AG04449 (cell line): ENCODE data around the gene UST.
"Not testable (repeated sequence)": the region's sequence is repeated elsewhere in the genome, so short reads cannot be mapped to it uniquely, and the experiment has no call there.

Experiments used
- CTCF ChIA-PET: fragments of 350-600 bp; formaldehyde crosslinking; extraction: SDS; loops from one replicate; lab custom pipeline; 2021; ENCODE audit warnings: antibody characterized with exemption; lab: Yijun Ruan, JAX
- POLR2A ChIA-PET: fragments of 400-600, 350-600 bp; formaldehyde crosslinking; extraction: SDS; loops from one replicate; lab custom pipeline; 2020; ENCODE audit warnings: antibody characterized with exemption, inconsistent platforms; lab: Yijun Ruan, JAX
- DNase-seq: peaks from one replicate; pipeline ENCODE4 v3.0.0-alpha.2; 2010; ENCODE audit warnings: low read depth, low spot score
- H3K4me3 ChIP-seq: 2 replicates; pipeline ENCODE4 v1.5.1; 2011; ENCODE audit warnings: low read depth, mild to moderate bottlenecking, control low read depth, low read length
- TF ChIP-seq, protein P1 (sequence below): IDR thresholded peaks from one replicate; pipeline ENCODE4 v1.5.1; 2011; ENCODE audit warnings: mild to moderate bottlenecking, moderate library complexity, low read length, control low read depth, inconsistent platforms; ENCODE audit not compliant: insufficient read depth; ENCODE audit errors: missing control alignments

Gene UST

GRCh38 chr6:149037051-149037671, 290.3 kb downstream of the UST start:
- TF ChIP-seq, protein P1, sequence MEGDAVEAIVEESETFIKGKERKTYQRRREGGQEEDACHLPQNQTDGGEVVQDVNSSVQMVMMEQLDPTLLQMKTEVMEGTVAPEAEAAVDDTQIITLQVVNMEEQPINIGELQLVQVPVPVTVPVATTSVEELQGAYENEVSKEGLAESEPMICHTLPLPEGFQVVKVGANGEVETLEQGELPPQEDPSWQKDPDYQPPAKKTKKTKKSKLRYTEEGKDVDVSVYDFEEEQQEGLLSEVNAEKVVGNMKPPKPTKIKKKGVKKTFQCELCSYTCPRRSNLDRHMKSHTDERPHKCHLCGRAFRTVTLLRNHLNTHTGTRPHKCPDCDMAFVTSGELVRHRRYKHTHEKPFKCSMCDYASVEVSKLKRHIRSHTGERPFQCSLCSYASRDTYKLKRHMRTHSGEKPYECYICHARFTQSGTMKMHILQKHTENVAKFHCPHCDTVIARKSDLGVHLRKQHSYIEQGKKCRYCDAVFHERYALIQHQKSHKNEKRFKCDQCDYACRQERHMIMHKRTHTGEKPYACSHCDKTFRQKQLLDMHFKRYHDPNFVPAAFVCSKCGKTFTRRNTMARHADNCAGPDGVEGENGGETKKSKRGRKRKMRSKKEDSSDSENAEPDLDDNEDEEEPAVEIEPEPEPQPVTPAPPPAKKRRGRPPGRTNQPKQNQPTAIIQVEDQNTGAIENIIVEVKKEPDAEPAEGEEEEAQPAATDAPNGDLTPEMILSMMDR: no peak
- no peak overlapping the region; the same call in 1 of the 2 replicates for H3K4me3 ChIP-seq
- DNase-seq: no peak
- ChIA-PET CTCF (interaction anchor here (0.6 to 17.0 kb wide), 4 partner anchors 8 to 391 kb away, joined by 3 to 382 read pairs (median 4); no protein-coding TSS in a partner anchor), POLR2A (no interaction called here)

DNA sequence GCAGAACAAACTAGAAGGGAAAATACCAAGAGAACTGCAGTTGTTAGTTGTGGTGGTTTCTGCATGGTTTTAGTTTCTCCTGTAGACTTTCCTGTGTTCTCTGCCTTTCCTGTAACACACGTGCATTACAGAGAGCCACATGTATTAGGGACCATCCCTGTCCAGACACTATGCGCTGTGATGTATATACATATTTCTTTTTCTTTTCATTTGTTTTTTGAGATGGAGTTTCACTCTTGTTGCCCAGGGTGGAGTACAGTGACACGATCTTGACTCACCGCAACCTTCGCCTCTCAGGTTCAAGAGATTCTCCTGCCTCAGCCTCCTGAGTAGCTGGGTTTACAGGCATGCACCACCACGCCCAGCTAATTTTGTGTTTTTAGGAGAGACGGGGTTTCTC, 292.2 kb downstream of the UST start:
- H3K4me3 ChIP-seq, DNase-seq, POLR2A ChIA-PET: not testable (repeated sequence)
- CTCF ChIA-PET: interaction anchor here (1.2 to 17.0 kb wide), 2 partner anchors 389 to 479 kb away, joined by 3 to 382 read pairs; no protein-coding TSS in a partner anchor

DNA sequence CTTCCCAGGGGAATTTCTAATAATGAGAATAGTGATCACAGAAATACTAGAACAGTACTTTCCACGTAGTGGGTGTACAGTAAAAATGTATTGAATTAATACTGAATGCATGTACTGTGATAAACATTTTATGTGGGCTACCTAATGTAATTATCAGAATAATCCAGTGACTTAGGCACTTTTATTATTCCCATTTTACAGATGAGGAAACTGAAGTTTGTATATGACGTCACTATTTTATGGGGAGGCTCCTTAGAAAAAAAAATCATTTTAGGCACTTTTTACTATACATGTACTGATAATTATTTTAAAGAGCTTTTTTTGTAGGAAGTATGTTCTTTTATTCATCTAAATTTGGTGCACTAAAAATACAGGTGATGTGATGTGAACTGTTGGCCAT, 295.1 kb downstream of the UST start:
- TF ChIP-seq, protein P1: no peak
- ChIA-PET POLR2A (no interaction called here), CTCF (interaction anchor here (1.5 kb wide), 1 partner anchor 390 kb away, joined by 4 read pairs; no protein-coding TSS in a partner anchor)
- H3K4me3 ChIP-seq: no peak overlapping the region
- DNase-seq: no peak

- CTCF ChIA-PET: interaction anchor here (1.0 to 3.3 kb wide), 5 partner anchors 10 to 473 kb away, joined by 3 to 20 read pairs (median 8); no protein-coding TSS in a partner anchor
- no peak overlapping the region for H3K4me3 ChIP-seq
- DNase-seq: no peak
- TF ChIP-seq, protein P1: peak; percentile 8
- POLR2A ChIA-PET: no interaction called here
Observed at GRCh38 chr6:149043476-149044130, 296.8 kb downstream of the UST start.

DNA sequence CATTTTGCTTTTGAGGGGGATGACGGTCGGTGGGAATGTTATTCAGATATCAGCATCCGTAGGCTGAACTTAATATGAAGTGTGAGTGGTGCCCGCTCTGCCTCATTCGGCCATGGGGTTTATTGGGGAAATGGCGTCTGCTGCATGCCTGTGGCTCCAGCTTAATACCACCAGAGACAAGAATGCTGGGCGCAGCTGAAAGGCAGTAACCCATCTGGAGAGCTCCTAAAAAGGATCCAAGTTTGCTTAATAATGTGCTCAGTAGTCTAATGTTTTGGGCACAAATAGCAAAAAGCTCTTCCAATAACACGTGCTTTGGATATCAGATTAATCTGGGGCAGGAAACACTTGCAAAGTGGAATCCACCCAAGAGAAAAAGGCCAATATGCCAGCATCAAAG, 297.7 kb downstream of the UST start:
- ChIA-PET CTCF (interaction anchor here (1.0 to 3.3 kb wide), 4 partner anchors 13 to 472 kb away, joined by 3 to 20 read pairs (median 8); no protein-coding TSS in a partner anchor), POLR2A (no interaction called here)
- TF ChIP-seq, protein P1: no peak
- no peak overlapping the region for H3K4me3 ChIP-seq
- no peak for DNase-seq

- no peak overlapping the region for H3K4me3 ChIP-seq
- CTCF ChIA-PET: interaction anchor here (0.8 to 3.3 kb wide), 5 partner anchors 8 to 386 kb away, joined by 3 to 20 read pairs (median 8); no protein-coding TSS in a partner anchor
- POLR2A ChIA-PET: interaction anchor here (1.9 kb wide), 1 partner anchor 13 kb away, joined by 4 read pairs; no protein-coding TSS in a partner anchor
- TF ChIP-seq, protein P1: no peak
- no peak for DNase-seq
Observed at GRCh38 chr6:149045404-149045803, 298.6 kb downstream of the UST start.
